ENCODE measurements around the gene DCAF10. TPM values are rescaled to one million over a fixed set of nuclear protein-coding genes. Genes with fewer than 3 reads are reported as not detected.
"Not testable (repeated sequence)": the region's sequence is repeated elsewhere in the genome, so short reads cannot be mapped to it uniquely, and the experiment has no call there.

Gene DCAF10
- polyA plus RNA-seq, 5 donors, result 21.6 to 35.5 (median 32.5) TPM

GRCh38 chr9:37790096-37790495 lies 10.5 kb upstream of the DCAF10 start:
- DNase-seq, result no peak

- no peak for DNase-seq
Observed at GRCh38 chr9:37792122-37792521, 8.5 kb upstream of the DCAF10 start.

- DNase-seq, result no peak
Observed at GRCh38 chr9:37796232-37796631, 4.4 kb upstream of the DCAF10 start.

GRCh38 chr9:37798677-37799076 lies 1.9 kb upstream of the DCAF10 start:
- no peak for DNase-seq

DNA sequence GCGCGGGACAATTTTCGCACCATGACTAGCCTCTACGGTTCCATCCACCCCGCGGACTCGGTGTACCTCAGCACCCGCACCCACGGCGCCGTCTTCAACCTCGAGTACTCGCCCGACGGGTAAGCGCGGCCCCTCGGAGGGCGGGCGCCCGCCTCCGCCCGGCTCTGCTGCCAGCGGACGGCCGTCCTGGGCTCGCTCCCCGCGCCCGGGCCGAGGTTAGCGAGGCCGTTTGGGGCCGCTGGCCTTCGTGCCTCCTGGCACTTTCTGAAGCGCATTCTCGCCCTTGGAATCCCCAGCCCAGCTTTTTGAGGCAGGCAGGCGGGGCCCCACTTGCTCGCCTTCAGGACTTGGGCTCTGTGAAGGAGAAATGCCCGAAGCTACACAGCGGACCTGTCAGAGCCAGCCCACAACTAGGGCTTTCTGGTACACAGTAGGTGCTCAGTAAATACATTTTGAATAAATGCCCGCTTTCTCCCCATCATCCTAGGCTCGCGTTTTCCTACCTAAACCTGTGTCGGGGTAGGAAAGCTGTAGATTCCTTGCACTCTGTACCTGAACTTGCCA lies 772 bp downstream of the DCAF10 start:
- no peak for DNase-seq

DNA sequence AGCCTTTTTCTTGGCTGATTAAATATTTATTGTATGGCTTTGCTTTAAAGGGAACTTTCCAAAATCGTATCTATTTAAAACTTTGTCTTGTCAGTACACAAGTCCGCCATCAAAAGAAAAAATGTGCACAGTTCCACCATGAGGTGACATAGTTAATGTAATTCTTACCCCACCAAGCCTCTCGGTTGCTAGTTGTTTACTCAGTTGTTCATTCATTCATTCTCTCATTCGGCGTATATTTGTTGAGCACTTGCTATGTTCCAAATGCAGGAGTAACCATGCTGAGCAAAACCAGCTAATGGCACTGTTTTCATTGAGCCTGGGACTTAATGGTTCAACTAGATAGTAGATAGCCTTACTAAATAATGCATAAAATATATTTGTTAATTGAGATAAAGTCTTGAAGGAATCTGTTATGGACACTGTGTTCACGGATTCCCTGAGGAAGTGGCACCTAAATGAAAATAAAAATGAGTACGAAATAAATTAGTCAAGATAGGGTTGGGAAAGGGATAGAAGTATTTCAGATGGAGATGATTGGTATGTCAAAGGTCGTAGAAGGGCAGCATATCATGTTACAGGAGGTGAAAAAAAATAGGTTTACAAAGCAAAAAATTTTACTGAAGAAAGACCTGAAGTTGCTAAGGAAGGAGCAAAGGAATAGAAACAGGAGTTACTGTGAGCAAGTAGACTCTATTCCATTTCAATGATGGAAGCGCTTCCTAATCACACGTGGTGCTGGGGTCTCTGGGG lies 1.5 kb downstream of the DCAF10 start:
- no peak for DNase-seq

- no peak for DNase-seq
Observed at GRCh38 chr9:37806271-37806670, 5.7 kb downstream of the DCAF10 start.

DNA sequence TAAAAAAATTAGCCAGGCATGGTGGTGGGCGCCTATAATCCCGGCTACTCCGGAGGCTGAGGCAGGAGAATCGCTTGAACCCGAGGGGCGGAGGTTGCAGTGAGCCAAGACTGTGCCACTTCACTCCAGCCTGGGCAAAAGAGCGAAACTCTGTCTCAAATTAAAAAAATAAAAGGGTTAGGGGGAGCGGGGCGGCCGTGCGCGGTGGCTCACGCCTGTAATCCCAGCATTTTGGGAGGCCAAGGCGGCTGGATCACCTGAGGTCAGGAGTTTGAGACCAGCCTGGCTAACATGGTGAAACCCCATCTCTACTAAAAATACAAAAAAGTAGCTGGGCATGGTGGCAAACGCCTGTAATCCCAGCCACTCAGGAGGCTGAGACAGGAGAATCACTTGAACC lies 9.1 kb downstream of the DCAF10 start:
- not testable (repeated sequence) for DNase-seq

GRCh38 chr9:37811906-37812476 lies 11.4 kb downstream of the DCAF10 start:
- no peak for DNase-seq

DNA sequence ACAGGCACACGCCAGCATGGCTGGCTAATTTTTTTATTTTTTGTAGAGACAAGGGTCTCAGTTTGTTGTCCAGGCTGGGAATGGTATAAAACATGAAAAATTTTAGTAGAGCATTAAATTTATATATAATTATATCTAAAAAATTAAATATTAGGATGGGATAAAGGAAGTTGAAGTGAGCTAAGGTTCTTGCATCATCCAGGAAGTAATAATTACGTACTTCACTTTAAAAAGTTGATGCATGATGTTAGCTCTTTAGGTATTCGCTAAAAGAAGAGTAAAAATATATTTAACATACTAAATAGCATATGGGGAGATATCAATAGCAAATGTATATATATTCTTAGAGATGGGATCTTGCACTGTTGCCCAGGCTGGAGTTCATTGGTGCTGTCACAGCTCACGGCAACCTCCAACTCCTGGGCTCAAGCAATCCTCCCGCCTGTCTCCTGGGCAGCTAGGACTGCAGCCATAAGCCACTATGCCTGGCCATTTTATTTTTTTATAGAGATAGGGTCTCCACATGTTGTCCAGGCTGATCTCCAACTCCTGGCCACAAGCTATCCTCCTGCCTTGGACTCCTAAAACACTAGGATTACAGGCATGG lies 12.3 kb downstream of the DCAF10 start:
- no peak for DNase-seq

DNA sequence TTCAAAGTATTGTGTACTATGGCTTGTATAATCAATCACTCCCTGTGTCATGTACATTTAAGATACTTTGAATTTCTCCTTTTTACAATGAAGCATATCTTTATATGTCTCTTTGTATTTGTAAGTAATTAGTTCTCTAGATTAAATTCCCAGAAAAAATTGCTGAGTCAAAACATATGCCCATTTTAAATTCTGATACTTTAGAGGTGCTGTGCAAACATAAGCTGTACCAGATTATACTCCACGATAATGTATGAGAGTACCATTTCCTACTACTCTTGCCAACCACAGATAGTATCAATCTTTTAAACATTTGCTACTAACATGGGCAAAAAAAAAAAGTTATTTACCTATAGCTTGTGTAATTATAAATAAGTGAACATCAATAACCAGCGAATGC lies 18.3 kb downstream of the DCAF10 start:
- no peak for DNase-seq

DNA sequence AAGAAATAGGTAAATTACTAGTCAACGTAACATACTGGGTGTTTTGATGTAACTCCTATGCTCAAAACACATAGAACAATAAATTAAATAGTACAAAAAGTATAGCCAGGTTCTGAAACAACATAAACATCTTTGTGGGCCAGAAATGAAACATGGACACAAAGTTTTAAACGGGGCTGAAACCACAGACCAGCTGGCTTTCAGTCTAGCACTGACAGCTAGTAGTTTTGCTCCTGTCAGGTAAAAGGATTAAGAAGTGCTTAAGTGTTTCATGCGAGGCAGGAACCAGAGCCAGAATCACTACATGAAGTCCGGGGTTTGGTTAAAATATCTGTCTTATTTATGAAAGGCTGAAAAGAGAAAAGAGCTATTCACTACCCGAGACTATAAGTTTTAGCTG lies 19.5 kb downstream of the DCAF10 start:
- no peak for DNase-seq

DNA sequence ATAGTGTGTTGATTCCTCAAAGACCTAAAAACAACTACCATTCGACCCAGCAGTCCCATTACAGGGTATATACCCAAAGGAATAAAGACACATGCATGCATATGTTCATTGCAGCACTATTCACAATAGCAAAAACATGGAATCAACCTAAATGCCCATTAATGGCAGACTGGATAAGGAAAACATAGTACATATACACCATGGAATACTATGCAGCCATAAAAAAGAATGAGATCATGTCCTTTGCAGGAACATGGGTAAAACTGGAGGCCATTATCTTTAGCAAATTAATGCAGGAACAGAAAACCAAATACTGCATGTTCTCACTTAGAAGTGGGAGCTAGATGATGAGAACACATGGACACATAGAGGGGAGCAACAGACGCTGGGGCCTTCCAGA lies 24.6 kb downstream of the DCAF10 start:
- not testable (repeated sequence) for DNase-seq

DNA sequence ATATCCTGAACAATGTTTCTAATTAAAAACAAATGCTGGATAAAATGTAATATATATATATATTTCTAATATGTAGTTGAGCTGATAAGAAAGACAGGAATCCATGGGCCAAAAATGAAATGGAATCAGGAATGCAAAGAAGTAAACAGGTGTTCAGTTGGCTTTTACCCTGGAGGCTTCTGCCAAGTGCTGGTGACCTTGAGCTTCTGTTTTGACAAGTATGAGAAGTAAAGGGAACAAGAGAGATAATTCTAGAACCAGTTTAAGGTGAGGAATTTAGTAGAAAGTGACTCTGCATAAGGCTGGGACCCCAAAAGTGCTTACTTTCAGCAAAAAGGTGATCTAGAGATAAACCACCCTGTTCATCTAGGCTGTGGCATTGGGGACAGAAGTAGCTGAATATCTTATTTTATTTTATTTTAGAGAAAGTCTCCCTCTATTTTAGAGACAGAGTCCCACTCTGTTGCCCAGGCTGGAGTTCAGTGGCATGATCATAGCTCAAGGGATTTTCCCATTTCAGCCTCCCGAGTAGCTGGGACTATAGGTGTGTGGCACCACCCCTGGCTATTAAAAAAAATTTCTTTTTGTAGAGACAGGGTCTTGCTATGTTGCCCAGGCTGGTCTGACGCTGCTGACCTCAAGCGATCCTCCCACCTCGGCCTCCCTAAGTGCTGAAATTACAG lies 27.0 kb downstream of the DCAF10 start:
- DNase-seq, result no peak

DNA sequence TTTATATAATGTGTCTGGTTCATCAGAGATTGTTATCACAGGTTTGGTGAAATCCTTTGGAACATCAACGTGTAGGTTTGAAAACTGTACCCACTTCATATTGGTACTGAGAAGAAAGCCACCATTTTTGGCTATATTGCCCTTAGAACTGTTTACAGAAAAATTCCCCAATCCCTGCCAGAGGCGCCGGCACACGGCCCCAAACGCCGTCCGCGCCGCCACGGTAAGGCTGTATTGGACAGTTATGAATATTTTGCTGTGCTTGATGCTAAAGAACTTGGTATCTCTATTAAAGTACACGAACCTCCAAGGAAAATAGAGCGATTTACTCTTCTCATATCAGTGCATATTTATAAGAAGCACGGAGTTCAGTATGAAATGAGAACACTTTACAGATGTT lies 35.2 kb downstream of the DCAF10 start:
- DNase-seq, result no peak

- DNase-seq, result no peak
Observed at GRCh38 chr9:37836386-37836785, 35.8 kb downstream of the DCAF10 start.

- no peak for DNase-seq
Observed at GRCh38 chr9:37839496-37840461, 39.2 kb downstream of the DCAF10 start.

DNA sequence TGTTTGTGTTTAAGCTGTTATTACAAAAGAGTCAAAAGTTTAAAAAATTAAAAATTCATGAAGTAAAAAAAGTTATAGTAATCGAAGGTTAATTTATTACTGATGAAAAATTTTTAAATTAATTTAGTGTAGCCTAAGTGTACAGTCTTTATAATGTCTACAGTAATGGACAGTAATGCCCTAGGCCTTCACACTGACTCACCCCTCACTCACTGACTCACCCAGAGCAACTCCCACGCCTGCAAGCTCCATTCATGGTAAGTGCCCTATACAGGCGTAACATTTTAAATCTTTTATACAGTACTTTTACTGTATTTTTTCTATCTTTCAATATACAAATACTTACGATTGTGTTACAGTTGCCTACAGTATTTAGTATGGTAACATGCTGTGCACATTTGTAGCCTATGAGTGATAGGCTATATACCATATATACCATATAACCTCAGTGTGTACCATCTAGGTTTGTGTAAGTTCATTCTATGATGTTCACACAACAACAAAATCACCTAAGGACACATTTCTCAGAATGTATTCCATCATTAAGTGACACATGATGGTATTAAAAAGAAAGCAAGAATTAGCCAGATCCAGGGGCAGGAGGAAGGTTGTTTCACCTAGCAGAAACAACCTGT lies 40.1 kb downstream of the DCAF10 start:
- no peak for DNase-seq

GRCh38 chr9:37852222-37852621 lies 51.6 kb downstream of the DCAF10 start:
- no peak for DNase-seq

GRCh38 chr9:37856551-37856950 lies 56.0 kb downstream of the DCAF10 start:
- DNase-seq, result no peak

DNA sequence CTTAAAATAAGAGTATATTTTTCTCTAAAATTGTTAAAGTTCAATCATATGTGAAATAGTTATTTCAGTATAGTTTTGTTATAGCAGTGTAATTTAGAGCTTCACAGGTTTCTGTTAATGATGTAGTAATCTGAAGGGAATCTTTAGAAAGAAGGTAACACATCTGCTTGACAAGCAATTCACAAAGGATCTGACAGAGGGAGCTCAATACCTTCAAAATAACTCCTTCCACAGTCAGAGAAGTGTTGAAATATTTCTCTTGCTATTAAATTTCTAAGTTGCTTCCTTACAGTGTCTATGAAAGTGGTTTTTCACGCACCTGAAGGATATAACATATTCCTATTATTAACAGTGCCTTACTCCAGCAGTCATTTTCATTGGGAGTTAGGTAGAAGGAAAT lies 58.4 kb downstream of the DCAF10 start:
- DNase-seq, result no peak

Measured in right lung (tissue), 5 donors.